ENCODE data around the gene LIN9. TPM values are rescaled to one million over a fixed set of nuclear protein-coding genes. Genes with fewer than 3 reads are reported as not detected.

Gene LIN9
- total RNA-seq, 4 donors from 2014 or later, result 3.6 to 5.9 (median 4.4) TPM

GRCh38 chr1:226181996-226182714 lies 126.8 kb downstream of the LIN9 start:
- no peak overlapping the region for H3K4me3 ChIP-seq
- DNase-seq (ENCODE audit: low spot score in 2 of 2), result peak in 1 of 2 donors; percentile 71
- no peaks in the 10 kb centered on the region for H3K27me3 ChIP-seq
- H3K27ac ChIP-seq, result peak overlapping the region; percentile 53
- no peaks in the 10 kb centered on the region for H3K9me3 ChIP-seq
- H3K4me1 ChIP-seq, result peaks cover 67% of the 10 kb centered on the region
- TF ChIP-seq CTCF (IDR thresholded peaks at IDR 0.05), result peak in 1 of 2 donors; percentile 33
- no peak for TF ChIP-seq EP300 (IDR thresholded peaks at IDR 0.05)
- TF ChIP-seq POLR2A (IDR thresholded peaks at IDR 0.05), result no peak
- peaks cover 3% of the 10 kb centered on the region for H3K36me3 ChIP-seq
- 54% methylated on average over 14 of the region's 14 CpGs for WGBS

Other genes with a start within 250 kb of the LIN9 start
- gene H3-3A, start 246.4 kb downstream of the LIN9 start, total RNA-seq, result 100 to 1,000 TPM; 224 to 510 (median 444) TPM
- 10 to 100 TPM; 38.0 to 64.5 (median 42.4) TPM for gene ACBD3, start 122.4 kb downstream of the LIN9 start, total RNA-seq
- gene MIXL1, start 85.5 kb downstream of the LIN9 start, total RNA-seq, result under 1 TPM in 1 of 4 donors, not detected in 3; 0.45 TPM
- gene PARP1, start 98.9 kb upstream of the LIN9 start, total RNA-seq, result 10 to 100 TPM; 55.7 to 70.0 (median 60.6) TPM
- 1 to 10 TPM; 1.6 to 5.9 (median 2.0) TPM for gene STUM, start 239.6 kb upstream of the LIN9 start, total RNA-seq

Data from suprapubic skin (tissue), 4 donors.